Measurements from ENCODE around the gene ASXL3. TPM values are rescaled to one million over a fixed set of nuclear protein-coding genes. Genes with fewer than 3 reads are reported as not detected.

The ASXL3 gene
- total RNA-seq, 1 experiment from 2014 or later: 1.2 TPM

DNA sequence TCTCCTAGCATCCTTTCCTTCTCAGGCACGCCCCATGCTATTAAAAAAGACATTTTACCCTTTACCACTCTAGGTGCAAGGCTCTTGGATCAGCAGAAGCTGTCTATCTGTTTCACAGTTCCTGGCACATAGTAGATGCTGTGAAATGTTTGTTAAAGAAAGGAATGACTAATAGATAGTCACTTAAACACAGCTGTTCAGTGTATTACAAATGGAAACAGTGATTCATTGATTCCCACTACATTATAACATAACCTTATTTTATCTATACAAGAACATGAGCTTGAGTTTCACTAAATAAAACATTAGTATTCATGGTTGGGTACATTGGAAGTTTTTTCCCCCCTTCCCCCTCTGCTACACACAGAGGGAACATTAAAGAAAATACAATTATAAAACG is 142.1 kb downstream of the ASXL3 start:
- intact Hi-C loops (cut with micrococcal nuclease; ENCODE audit: unreplicated experiment): no loop called here
- peaks cover 2% of the 10 kb centered on the region for H3K27me3 Mint-ChIP-seq (ENCODE audit: insufficient read depth, unreplicated experiment)
- no peaks in the 10 kb centered on the region for H3K9me3 Mint-ChIP-seq (ENCODE audit: unreplicated experiment)
- no peak overlapping the region for H3K27ac Mint-ChIP-seq (ENCODE audit: unreplicated experiment)
- no peaks in the 10 kb centered on the region for H3K36me3 Mint-ChIP-seq (ENCODE audit: insufficient read depth, unreplicated experiment)
- Histone ChIP-seq H3K27me3 (replicated peaks; ENCODE audit: control insufficient read depth, insufficient read depth, low read length) (no peaks in the 10 kb centered on the region), H3K4me1 (no peaks in the 10 kb centered on the region), H3K9me3 (no peaks in the 10 kb centered on the region), H3K36me3 (ENCODE audit: control insufficient read depth, insufficient read depth, low read length) (no peaks in the 10 kb centered on the region), H3K4me3 (ENCODE audit: low read depth, low read length) (no peak overlapping the region)
- DNase-seq: no peak
- H3K4me1 Mint-ChIP-seq (ENCODE audit: low read depth, unreplicated experiment): no peaks in the 10 kb centered on the region
- POLR2A ChIA-PET: no interaction called here
- TF ChIP-seq, protein P1, sequence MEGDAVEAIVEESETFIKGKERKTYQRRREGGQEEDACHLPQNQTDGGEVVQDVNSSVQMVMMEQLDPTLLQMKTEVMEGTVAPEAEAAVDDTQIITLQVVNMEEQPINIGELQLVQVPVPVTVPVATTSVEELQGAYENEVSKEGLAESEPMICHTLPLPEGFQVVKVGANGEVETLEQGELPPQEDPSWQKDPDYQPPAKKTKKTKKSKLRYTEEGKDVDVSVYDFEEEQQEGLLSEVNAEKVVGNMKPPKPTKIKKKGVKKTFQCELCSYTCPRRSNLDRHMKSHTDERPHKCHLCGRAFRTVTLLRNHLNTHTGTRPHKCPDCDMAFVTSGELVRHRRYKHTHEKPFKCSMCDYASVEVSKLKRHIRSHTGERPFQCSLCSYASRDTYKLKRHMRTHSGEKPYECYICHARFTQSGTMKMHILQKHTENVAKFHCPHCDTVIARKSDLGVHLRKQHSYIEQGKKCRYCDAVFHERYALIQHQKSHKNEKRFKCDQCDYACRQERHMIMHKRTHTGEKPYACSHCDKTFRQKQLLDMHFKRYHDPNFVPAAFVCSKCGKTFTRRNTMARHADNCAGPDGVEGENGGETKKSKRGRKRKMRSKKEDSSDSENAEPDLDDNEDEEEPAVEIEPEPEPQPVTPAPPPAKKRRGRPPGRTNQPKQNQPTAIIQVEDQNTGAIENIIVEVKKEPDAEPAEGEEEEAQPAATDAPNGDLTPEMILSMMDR (IDR thresholded peaks at IDR 0.05; ENCODE audit: insufficient read depth in 1 of 2, low read depth in 1 of 2, low read length in 1 of 2, severe bottlenecking in 1 of 2, unreplicated experiment in 1 of 2): no peak
- no TSS peak for BruUV-seq (replicated peaks)
- H3K4me3 Mint-ChIP-seq (ENCODE audit: unreplicated experiment): no peak overlapping the region
- CTCF ChIA-PET: no interaction called here

DNA sequence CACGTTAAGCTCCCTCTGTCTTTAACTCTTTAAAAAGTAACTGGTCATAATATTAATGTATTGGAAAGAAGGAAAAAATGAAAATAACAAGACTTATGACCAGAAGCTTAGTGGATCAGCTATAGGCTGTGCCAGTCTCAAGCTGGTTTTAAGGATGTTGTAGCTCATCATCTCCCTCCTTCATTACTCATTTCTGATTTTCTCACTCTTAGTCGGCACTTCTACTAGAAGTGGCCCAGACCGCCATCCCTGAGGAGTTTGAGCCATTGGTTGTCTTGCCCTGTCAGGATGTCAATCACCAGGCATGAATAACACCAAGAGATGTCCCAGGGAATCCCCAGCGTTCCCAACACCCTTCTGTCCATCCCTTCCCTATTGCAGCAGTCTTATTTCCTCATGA is 151.5 kb downstream of the ASXL3 start:
- Histone ChIP-seq H3K36me3 (ENCODE audit: control insufficient read depth, insufficient read depth, low read length) (no peaks in the 10 kb centered on the region), H3K4me1 (no peaks in the 10 kb centered on the region), H3K27me3 (replicated peaks; ENCODE audit: control insufficient read depth, insufficient read depth, low read length) (no peaks in the 10 kb centered on the region), H3K9me3 (no peaks in the 10 kb centered on the region), H3K4me3 (ENCODE audit: low read depth, low read length) (no peak overlapping the region)
- ChIA-PET POLR2A (no interaction called here), CTCF (no interaction called here)
- H3K9me3 Mint-ChIP-seq (ENCODE audit: unreplicated experiment): no peaks in the 10 kb centered on the region
- peaks cover 6% of the 10 kb centered on the region for H3K27me3 Mint-ChIP-seq (ENCODE audit: insufficient read depth, unreplicated experiment)
- H3K27ac Mint-ChIP-seq (ENCODE audit: unreplicated experiment): no peak overlapping the region
- TF ChIP-seq, protein P1 (IDR thresholded peaks at IDR 0.05; ENCODE audit: insufficient read depth in 1 of 2, low read depth in 1 of 2, low read length in 1 of 2, severe bottlenecking in 1 of 2, unreplicated experiment in 1 of 2): no peak
- DNase-seq: no peak
- intact Hi-C loops (cut with micrococcal nuclease; ENCODE audit: unreplicated experiment): no loop called here
- H3K4me3 Mint-ChIP-seq (ENCODE audit: unreplicated experiment): no peak overlapping the region
- no peaks in the 10 kb centered on the region for H3K4me1 Mint-ChIP-seq (ENCODE audit: low read depth, unreplicated experiment)
- no peaks in the 10 kb centered on the region for H3K36me3 Mint-ChIP-seq (ENCODE audit: insufficient read depth, unreplicated experiment)
- no TSS peak for BruUV-seq (replicated peaks)

DNA sequence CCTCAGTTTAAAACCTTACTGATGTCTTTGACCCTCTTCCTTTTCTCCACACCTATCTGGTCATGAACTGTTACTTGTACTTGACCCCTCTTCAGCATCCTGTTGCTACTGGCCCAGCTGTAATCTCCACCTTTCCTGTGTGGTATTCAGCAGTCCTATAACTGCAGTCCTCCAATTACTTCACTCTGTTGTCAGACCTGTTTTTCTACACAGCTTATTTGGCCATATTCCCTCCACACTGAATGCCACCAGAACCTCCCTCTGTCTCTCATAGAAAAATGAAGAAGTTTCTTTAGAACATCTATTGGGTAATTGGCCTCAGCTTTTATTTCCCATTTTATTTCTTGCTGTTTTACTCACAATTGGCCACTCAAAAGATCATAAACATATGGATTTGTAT is 155.4 kb downstream of the ASXL3 start:
- intact Hi-C loops (cut with micrococcal nuclease; ENCODE audit: unreplicated experiment): no loop called here
- no TSS peak for BruUV-seq (replicated peaks)
- Mint-ChIP-seq H3K4me1 (ENCODE audit: low read depth, unreplicated experiment) (no peaks in the 10 kb centered on the region), H3K36me3 (ENCODE audit: insufficient read depth, unreplicated experiment) (no peaks in the 10 kb centered on the region), H3K9me3 (ENCODE audit: unreplicated experiment) (no peaks in the 10 kb centered on the region), H3K27ac (ENCODE audit: unreplicated experiment) (no peak overlapping the region), H3K4me3 (ENCODE audit: unreplicated experiment) (no peak overlapping the region), H3K27me3 (ENCODE audit: insufficient read depth, unreplicated experiment) (peaks cover 6% of the 10 kb centered on the region)
- Histone ChIP-seq H3K36me3 (ENCODE audit: control insufficient read depth, insufficient read depth, low read length) (no peaks in the 10 kb centered on the region), H3K27me3 (replicated peaks; ENCODE audit: control insufficient read depth, insufficient read depth, low read length) (no peaks in the 10 kb centered on the region), H3K4me1 (no peaks in the 10 kb centered on the region), H3K9me3 (no peaks in the 10 kb centered on the region), H3K4me3 (ENCODE audit: low read depth, low read length) (no peak overlapping the region)
- TF ChIP-seq, protein P1 (IDR thresholded peaks at IDR 0.05; ENCODE audit: insufficient read depth in 1 of 2, low read depth in 1 of 2, low read length in 1 of 2, severe bottlenecking in 1 of 2, unreplicated experiment in 1 of 2): no peak
- no peak for DNase-seq
- ChIA-PET CTCF (no interaction called here), POLR2A (no interaction called here)

Data from Caco-2 (cell line).